Stimulated activated CD8-positive, alpha-beta memory T cell treated with anti-CD3 and anti-CD28 coated beads, Interleukin-15, amount 100 ng/mL, for 4 hours (primary cell): Measurements from ENCODE around the gene ANO9.
"Not testable (repeated sequence)": the region's sequence is repeated elsewhere in the genome, so short reads cannot be mapped to it uniquely, and the experiment has no call there.

Experiments used
- DNase-seq, 2 donors: peaks; one replicate each; pipeline ENCODE4 v3.0.0-alpha.2; 2020; ENCODE audit warnings: low read depth in 2 of 2

The ANO9 gene

GRCh38 chr11:434999-435740 lies 6.6 kb downstream of the ANO9 start:
- DNase-seq: not testable (repeated sequence)

- DNase-seq: no peak
Observed at GRCh38 chr11:434496-434895, 7.3 kb downstream of the ANO9 start.

- no peak for DNase-seq
Observed at GRCh38 chr11:433641-434040, 8.2 kb downstream of the ANO9 start.

GRCh38 chr11:433111-433510 lies 8.7 kb downstream of the ANO9 start:
- no peak for DNase-seq

- no peak for DNase-seq
Observed at GRCh38 chr11:432501-433100, 9.2 kb downstream of the ANO9 start.

- DNase-seq: no peak
Observed at GRCh38 chr11:431921-432320, 9.9 kb downstream of the ANO9 start.

- DNase-seq: no peak
Observed at GRCh38 chr11:429931-430456, 11.8 kb downstream of the ANO9 start.

- no peak for DNase-seq
Observed at GRCh38 chr11:429391-429790, 12.4 kb downstream of the ANO9 start.

GRCh38 chr11:428295-428694 lies 13.5 kb downstream of the ANO9 start:
- no peak for DNase-seq

- no peak for DNase-seq
Observed at GRCh38 chr11:426851-427250, 15.0 kb downstream of the ANO9 start.

- DNase-seq: no peak
Observed at GRCh38 chr11:425301-425700, 16.5 kb downstream of the ANO9 start.

- not testable (repeated sequence) for DNase-seq
Observed at GRCh38 chr11:424766-425165, 17.0 kb downstream of the ANO9 start.

- no peak for DNase-seq
Observed at GRCh38 chr11:424232-424631, 17.6 kb downstream of the ANO9 start.

- no peak for DNase-seq
Observed at GRCh38 chr11:422249-422656, 19.6 kb downstream of the ANO9 start.

- DNase-seq: no peak
Observed at GRCh38 chr11:420911-421321, 20.9 kb downstream of the ANO9 start.

- no peak for DNase-seq
Observed at GRCh38 chr11:420054-420910, 21.5 kb downstream of the ANO9 start.

GRCh38 chr11:419248-420005 lies 22.4 kb downstream of the ANO9 start:
- no peak for DNase-seq

- DNase-seq: no peak
Observed at GRCh38 chr11:418343-419247, 23.2 kb downstream of the ANO9 start.

- no peak for DNase-seq
Observed at GRCh38 chr11:417652-418342, 24.0 kb downstream of the ANO9 start.
